GM19324 (cell line): Measurements from ENCODE around the gene ERMP1.
"Not testable (repeated sequence)": the region's sequence is repeated elsewhere in the genome, so short reads cannot be mapped to it uniquely, and the experiment has no call there.

ENCODE experiments used
- ATAC-seq: cut with Tn5 transposase; IDR thresholded peaks from one replicate; pipeline ENCODE4 v1.9.1; 2021; ENCODE audit warnings: mild to moderate bottlenecking, moderate library complexity; ENCODE audit not compliant: unreplicated experiment, low FRiP score

ERMP1 gene

GRCh38 chr9:5832538-5833529, at the start of gene ERMP1:
Gene ERMP1, minus strand, starts transcription at chr9:5833117. Its CDS starts 90 bp downstream, at chr9:5833027.
- peak; percentile 83 for ATAC-seq

DNA sequence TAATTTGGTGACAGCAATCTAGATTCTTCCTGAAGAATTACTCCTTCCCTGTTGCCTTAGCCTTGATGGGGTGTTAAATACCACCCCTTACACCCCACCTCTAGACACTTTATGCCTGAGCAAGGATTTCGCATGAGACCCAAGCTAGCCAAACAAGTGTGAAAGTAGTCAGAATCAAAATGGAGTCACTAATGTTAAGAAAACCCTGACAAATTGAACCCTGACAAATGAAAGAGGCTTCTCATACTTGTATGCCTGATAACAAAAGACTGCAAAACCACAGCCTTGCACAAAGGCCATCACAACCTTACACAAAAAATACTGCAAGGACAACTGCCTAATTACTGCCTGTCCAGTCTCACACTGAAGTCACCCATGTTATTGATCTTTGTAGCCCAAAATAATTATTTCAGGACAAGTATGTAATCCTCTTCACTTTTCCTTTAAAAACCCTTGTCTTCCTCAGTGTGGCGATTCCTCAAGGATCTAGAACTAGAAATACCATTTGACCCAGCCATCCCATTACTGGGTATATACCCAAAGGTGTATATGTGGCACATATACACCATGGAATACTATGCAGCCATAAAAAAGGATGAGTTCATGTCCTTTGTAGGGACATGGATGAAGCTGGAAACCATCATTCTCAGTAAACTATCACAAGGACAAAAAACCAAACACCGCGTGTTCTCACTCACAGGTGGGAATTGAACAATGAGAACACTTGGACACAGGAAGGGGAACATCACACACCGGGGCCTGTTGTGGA, 49.5 kb upstream of the ERMP1 start:
- ATAC-seq = not testable (repeated sequence)

DNA sequence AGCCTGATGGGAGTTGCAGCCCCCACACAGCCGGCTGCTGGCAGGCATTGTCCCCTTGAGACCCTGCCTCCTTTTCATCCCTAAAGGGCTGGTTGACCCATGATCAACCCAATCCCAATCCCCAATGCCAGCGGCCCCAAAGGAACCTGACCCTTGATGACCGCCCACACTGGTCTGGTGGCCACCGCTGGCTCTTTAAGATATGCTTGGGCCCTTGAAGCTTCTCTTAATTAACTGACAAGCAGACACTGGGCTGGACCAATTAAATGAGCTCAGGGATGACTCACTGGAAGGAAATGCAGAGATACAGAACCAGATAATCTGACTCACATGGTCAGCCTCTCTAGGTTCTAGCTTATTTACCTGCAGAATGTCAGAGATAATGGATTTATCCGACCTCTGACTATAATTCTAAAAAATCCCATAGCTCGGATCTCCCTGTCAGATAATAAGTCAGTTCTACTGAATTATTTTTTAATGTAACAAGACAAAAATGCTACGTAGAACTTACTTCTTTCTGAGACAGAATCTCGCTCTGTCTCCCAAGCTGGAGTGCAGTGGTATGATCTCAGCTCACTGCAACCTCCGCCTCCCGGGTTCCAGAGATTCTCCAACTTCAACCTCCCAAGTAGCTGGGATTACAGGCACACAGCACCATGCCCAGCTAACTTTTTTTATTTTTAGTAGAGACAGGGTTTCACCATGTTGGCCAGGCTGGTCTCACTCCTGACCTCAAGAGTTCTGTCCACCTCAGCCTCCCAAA, 46.7 kb upstream of the ERMP1 start:
- ATAC-seq = no peak

DNA sequence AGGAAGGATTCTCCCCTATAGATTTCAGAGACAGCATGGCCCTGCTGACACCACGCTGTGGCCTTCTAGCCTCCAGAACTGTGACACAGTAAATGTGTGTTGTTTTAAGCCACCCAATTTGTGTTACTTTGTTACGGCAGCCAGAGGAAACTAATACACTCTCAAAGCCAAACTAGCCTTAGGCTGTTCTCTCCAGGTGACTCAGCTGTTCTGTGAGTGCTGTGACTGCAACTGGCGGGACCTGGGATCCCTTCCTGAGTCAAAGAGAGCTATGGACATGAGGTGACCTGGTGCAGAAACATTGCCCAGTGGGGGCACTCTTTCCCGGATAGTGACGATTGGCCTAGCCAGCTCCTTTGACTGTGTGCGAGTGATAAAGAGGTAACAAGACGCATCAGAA, 43.8 kb upstream of the ERMP1 start:
- no peak for ATAC-seq

- ATAC-seq = no peak
Measured at GRCh38 chr9:5876026-5876425, 43.1 kb upstream of the ERMP1 start.

DNA sequence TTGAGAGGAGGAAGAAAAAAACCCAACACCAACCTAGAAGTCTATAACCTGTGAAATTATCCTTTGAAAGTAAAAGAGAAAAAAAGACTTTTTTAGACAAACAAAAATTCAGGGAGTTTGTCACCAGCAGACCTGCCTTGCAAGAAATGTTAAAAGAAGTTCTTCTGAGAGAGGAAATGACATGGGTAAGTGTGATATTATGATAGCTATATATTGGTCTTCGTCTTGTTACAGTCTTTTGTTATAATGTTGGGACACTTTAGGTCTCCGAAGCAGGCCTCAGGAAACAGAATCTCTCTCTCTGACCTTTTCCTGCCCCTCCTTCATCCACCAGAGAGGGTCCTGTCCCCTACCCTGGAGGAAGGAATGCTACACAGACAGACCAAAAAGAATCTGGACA, 41.1 kb upstream of the ERMP1 start:
- ATAC-seq = no peak

GRCh38 chr9:5873439-5873838, 40.5 kb upstream of the ERMP1 start:
- no peak for ATAC-seq

DNA sequence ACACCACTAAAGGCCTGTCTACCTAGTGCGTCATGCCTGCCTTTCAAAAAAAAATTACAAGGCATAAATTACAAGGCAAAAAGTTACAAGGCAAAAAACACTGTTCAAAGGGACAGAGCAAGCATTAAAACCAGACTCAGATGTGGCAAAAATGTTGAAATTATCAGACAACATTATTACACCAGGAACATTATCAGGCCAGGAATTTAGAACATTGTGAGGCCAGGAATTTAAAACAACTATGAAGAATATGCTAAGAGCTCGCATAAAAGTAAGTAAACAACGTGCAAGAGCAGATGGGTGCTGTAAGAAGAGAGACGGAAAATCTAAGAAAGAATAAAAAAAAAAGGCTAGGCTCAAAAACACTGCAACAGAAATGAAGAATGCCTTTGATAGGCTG, 39.6 kb upstream of the ERMP1 start:
- ATAC-seq = no peak

DNA sequence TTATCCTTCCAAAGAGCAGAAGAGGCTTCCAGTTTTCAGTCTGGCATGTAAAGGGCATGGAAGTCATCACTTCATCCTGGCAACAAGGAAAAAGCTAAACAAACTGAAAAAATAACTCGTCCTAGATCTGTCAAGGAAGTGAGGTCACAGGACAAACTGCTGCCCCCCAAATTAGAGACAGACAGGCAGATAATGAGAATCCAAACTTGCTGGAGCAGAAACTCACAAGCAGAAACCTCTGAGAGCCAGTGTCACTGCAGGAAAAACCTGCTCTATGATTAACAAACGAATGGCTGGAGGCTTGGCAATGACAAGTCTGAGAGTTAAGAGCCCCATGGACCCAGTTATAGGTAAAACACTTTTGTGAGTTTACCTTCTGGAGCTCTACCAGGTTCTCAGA, 38.9 kb upstream of the ERMP1 start:
- no peak for ATAC-seq

DNA sequence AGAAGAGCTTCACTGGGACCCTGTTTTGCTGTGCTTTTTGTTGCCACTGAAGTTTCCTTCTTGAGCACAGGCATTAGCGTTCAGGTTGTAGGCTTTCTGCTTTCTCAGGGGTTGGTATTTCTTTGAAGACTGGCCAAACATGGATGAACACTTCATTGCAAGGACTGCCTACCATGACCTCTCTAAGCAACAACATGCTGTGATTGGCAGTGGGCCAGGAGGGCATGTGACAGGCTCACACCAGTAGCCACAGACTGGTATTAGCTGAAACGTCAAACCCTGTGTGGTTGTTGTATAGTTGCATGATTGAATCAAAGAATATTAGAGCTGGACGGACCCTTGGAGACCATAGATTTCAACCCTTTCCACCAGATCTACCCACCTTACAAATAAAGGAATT, 37.8 kb upstream of the ERMP1 start:
- ATAC-seq = no peak

DNA sequence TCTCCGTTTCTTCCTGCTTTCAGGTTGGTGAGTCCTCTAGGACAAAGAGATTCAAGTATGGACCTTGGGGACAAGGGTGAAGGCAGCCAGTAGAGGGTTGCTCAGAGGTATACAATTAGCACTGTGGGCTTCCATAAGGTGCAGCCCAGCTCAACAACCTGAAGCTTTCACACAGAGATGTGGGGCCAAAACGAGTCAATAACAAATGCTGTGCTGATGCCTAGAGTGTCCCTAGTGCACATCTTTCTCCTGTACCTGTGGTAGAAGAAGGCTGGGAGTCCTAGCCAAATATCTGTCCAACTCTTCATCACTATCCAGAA, 37.1 kb upstream of the ERMP1 start:
- no peak for ATAC-seq

DNA sequence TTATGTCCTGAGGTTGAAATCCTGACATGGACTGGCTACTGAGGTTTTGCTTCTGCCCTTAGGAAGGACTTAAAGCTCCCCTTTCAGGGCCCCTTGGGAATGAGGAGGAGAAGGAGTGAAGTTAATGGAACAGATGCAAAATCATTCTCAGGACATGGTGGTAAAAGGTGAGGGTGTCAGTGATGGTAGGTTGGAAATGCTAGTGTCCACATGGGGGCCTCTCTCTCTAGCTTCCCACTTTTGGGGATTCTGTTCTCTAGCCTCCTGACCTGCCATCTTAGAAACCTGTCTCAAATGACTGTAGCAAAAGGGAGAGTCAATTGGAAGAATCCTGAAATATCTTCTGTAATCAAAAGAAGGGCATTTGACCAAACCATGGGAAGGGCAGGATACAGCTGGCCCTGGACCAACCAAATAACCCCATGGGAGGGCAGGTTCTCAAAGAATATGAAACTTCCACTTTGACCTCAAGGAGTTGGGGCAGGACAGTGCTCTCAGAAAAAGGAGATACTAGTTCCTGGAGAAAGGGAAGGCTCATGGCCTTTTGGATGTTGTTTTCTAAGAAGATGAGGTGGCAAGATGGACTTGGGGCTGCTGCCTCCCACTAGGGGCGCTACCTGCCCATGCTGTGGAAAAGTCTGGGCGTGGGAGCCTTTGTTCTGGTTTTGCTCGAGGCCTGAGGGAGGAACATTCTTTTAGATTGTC, 36.5 kb upstream of the ERMP1 start:
- no peak for ATAC-seq

DNA sequence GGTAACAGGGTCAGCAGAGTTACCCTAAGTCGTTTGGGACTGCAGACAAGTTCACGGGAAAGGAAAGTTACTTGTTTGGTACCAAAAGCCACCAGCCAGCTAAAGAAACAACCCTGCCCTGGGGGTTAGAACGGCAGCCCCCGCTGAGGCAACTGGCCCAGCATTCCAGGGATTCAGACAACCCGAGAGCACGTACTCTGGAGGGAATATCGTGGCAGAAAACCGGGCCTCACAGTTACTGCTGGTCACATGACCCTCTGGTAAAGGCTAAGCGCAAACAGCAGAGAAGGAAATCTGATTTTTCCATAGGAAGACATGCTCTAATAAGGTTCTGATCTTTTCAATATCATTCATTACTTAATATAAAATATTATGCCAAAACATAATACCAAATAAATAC, 35.3 kb upstream of the ERMP1 start:
- ATAC-seq = no peak

DNA sequence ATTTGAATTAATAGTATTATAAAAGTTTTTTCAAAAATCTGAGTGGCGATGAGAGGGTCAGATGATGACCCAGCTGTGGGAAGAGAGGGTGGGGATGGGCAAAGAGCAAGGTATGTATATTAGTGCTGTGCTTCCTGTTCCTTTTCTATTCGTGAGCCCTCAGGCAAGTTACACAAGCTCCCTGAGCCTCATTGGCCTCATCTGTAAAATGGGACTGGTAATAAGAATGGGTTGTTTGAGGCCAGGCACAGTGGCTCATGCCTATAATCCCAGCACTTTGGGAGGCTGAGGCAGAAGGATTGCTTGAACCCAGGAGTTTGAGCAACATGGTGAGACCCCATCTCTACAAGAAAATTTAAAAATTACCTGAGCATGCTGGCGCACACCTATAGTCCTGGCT, 33.8 kb upstream of the ERMP1 start:
- no peak for ATAC-seq

- ATAC-seq = no peak
Measured at GRCh38 chr9:5866272-5866671, 33.4 kb upstream of the ERMP1 start.

DNA sequence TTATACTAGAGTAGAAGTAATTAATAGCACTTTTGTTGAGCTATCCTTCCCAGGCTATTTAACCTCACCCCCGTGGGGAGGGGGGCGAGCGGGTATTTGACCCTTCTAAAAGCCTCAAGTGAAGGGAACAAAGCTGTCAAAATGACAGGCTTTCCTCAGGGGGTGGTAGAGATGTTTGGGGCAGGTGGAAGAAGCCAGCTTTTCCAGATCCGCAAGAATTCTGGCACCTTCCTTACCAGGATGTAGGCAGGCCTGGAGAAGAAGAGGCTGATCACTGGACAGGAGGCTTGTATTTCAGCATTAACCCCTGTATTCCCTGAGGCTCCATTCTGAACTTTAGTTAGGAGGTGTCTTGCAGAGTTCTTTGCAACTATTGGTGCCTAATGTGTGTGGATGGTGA, 31.5 kb upstream of the ERMP1 start:
- ATAC-seq = no peak

DNA sequence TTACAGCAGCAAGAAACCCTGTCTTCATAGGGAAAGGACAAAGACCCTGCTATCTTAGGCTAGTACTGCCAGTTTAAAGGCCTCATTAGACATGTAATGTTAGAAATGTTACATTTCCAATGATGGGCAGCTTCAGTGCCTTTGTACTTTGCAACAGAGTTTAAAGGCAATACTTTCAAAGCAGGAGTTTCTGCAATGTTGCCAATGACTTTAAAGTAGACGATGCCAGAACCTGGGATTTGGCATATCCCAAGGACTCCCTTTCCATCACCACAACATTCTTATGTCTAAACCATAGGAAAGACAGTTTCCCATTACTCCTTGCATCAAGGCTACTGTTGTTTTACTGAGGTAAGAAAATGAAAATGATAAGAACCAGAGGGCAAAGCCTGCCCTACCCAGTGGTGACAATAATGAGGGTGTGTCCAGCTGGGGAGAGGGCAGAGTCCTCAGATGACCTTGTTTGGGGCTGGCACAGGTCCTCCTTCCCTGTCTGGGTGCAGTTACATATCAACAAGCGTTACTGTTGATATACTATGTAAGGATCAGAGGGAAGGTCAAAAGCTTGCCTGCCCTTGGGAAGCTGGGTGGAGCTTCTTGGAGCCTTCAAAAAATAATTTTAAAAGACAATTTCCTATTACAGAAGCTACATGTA, 30.3 kb upstream of the ERMP1 start:
- no peak for ATAC-seq

- no peak for ATAC-seq
Measured at GRCh38 chr9:5858833-5859232, 25.9 kb upstream of the ERMP1 start.

GRCh38 chr9:5857928-5858327, 25.0 kb upstream of the ERMP1 start:
- ATAC-seq = no peak
